Ammon's horn (tissue), 1 donor: ENCODE data around the gene ABR.
"Not testable (repeated sequence)": the region's sequence is repeated elsewhere in the genome, so short reads cannot be mapped to it uniquely, and the experiment has no call there.

ENCODE experiments used
- DNase-seq: peaks from one replicate; pipeline ENCODE4 v3.0.0-alpha.2; 2016; ENCODE audit warnings: low spot score

ABR gene

GRCh38 chr17:981292-981658, 198.5 kb downstream of the ABR start:
- DNase-seq: no peak

DNA sequence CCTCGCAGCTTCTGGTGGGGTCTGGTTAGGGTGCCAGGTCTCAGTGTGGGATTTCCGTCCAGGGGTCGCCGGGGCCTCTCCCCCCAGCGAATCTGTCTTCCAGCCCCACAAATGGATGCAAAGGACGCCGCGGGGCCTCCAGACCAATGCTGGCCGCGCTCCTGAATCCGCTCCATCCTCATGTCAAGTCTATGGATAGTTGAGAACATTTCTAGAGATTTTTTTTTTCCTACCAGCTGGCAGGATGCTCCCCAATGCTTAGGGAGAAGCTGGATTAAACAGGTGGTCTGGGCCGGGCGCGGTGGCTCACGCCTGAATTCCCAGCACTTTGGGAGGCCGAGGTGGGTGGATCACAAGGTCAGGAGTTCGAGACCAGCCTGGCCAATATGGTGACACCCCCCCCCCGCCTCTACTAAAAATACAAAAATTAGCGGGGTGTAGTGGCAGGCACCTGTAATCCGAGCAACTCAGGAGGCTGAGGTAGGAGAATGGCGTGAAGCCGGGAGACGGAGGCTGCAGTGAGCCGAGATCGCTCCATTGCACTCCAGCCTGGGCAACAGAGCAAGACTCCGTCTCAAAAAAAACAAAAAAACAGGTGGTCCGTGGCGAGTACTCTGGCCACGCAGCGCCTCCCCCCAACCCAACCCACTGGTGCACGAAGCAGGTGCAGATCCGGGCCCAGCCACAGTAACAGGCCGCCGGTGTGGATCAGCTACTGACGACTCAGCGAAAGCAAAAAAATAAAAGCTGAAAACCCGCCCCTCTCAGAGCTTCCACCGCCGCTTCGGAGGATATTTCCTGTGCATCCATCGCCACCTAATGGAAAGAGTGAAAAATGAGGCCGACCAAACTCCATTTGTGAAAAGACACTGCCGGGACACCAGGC, 199.1 kb downstream of the ABR start:
- peak; percentile 90 for DNase-seq

DNA sequence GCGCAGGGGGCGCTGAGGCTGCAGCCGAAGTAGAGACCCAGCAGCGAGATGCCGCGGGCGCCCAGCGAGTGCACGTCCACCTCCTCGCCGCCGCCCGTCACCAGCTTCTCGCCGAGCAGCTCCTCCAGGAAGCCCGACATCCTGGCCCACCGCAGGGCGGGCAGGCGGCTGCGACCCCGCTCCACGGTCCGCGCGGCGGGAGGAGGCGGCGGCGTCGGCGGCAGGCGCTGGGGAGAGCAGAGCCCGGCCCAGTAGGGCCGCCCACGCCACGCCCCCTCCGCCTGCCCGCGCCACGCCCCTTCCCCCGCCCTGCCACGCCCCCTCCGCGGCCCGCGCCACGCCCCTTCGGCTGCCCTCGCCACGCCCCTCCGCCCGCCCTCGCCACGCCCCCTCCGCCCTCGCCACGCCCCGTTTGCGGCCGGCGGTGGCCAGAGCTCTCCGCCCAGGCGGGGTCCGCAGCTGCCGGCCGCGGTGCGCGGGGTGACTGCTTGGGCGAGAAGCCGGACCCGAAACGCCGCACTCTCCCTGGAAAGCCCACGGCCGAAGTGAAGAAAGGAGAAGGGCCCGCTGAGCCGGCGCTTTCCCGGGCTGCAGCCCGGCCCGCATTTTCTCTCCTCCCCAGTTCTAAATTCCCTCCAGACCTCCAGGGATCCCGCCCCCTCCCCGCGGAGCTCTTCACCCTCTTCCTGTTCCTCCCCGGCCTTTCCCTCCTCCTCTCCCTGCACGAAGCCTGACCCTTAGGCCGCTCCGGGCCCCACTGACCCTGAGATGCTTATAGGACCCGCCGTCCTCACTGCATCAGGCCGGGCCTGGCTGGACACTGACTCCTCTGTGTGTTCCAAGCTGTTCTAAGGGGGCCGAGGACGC, 200.0 kb downstream of the ABR start, which contains the start of gene NXN:
TSS of gene NXN (minus strand) at position 238 of the 867 bp plus-strand sequence.
- peak; percentile 93 for DNase-seq

DNA sequence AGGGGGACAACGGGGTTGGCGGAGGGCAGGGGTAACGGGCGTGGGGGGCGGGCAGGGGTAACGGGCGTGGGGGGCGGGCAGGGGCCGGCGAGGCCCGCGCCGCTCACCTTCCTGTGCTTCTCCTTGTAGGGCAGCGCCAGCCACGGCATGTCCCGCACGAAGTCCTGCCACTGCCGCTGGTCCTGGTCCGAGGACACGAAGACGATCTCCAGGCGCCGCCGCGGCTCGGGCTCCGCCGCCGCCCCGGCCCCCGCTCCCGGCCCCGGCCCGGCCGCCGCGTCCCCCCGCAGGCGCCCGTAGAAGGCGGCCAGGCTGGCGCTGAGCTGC, 200.6 kb downstream of the ABR start:
- DNase-seq: no peak

GRCh38 chr17:978103-979093, 201.4 kb downstream of the ABR start:
- no peak for DNase-seq

DNA sequence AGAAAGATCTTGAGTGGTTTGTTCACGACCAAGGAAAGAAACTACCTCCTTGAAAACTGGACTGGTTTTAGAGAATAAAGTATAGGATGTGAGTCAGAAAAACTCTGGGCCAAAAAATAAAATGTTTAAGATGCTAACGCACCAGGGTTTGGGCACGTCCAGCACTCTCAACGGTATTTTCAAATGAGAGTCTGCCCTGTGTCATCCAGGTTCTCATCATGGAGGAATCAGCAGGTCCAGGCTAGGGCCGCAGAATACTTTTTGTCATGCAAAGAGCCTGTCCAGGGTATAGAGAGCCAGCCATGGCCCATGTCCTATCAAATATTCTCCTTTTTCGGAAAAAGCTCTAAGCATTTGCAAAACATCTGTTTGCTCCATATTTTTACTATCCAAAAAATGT, 202.6 kb downstream of the ABR start:
- no peak for DNase-seq

GRCh38 chr17:976312-976711, 203.5 kb downstream of the ABR start:
- DNase-seq: no peak

GRCh38 chr17:975371-975915, 204.3 kb downstream of the ABR start:
- peak; percentile 70 for DNase-seq

DNA sequence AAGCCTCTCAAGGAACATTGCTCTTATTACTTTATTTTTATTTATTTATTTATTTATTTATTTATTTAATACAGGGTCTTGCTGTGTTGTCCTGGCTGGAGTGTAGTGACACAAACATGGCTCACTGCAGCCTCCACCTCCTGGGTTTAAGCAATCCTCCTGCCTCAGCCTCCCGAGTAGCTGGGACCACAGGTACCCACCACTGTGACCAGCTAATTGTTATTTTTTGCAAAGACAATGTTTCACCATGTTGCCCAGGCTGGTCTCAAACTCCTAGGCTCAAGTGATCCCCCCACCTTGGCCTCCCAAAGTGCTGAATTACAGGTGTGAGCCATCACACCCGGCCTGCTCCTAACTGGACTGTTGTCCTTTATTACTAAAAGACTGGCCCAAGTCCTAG, 205.0 kb downstream of the ABR start:
- not testable (repeated sequence) for DNase-seq

GRCh38 chr17:973053-973452, 206.7 kb downstream of the ABR start:
- DNase-seq: no peak

DNA sequence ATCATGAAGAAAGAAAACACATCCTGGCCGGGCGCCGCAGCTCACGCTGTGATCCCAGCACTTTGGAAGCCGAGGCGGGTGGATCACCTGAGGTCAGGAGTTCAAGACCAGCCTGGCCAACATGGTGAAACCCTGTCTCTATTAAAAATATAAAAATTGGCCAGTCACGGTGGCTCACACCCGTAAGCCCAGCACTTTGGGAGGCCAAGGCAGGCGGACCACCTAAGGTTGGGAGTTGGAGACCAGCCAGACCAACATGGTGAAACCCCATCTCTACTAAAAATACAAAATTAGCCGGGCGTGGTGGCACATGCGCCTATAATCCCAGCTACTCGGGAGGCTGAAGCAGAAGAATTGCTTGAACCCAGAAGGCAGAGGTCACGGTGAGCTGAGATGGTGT, 207.9 kb downstream of the ABR start:
- DNase-seq: not testable (repeated sequence)

DNA sequence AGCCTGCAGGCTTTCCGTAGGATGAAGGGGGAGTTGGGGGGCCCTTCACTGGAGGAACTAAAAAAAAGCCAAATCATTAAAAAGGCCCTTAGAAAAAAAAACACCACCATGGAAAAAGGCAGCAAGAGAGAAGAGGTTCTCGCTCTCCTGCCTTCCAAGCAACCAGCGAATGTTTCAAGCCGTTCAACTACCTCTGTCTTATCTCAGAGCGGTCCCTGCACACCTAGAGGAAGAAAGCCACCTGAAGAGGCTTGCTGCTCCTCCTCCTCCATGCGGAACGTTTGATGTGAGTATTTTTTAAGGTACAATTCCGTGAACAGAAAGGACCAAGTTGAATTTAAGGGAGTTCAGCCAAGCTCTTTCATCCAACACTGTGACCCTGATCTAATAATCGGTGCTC, 209.4 kb downstream of the ABR start:
- no peak for DNase-seq

DNA sequence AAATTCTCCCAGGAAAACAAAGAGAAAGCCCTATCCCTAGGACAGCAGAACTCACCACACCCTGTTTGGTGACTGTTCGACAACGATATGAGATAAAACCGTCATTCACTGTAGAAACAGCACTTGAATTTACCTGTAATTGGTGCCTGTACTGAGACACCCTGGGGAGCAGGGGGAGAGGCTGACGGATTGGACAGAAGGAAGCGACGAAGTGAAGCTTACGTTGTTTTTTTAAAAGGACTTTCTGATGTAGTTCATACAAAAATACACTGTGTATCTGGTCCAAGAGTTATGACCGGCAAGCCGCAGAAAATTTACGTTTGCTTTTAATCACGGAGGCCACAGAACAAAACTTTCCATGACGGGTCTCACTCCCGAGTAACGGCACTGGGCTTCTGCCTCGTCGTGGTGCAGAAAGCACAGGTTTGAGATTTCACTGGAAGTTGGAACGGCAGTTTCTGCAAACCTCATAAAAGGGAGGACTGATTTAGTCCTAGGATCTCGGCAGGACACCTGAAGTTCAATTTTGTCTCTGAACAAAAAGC, 209.9 kb downstream of the ABR start:
- no peak for DNase-seq

- DNase-seq: no peak
Observed at GRCh38 chr17:968812-969730, 210.7 kb downstream of the ABR start.

GRCh38 chr17:967122-967521, 212.7 kb downstream of the ABR start:
- DNase-seq: no peak

GRCh38 chr17:965311-965989, 214.3 kb downstream of the ABR start:
- no peak for DNase-seq

GRCh38 chr17:964876-965275, 214.9 kb downstream of the ABR start:
- DNase-seq: no peak

GRCh38 chr17:962670-963069, 217.1 kb downstream of the ABR start:
- no peak for DNase-seq

DNA sequence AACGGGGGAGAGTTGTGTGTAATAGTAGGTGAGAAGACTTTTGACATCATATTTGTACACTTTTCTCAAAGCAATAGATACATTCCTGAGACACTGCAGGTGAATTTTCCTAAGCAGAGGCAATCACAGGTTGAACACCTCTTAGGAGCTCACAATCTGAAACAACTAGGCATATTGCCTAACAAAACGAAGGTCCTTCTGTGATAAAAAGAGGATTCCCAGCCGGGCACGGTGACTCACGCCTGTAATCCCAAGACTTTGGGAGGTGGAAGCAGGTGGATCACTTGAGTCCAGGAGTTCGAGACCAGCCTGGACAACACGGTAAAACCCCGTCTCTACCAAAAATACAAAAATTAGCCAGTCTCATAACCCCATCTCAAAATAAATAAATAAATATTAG, 217.6 kb downstream of the ABR start:
- no peak for DNase-seq
